Gastroesophageal sphincter (tissue), 3 donors: ENCODE measurements around the gene OR4E2.

Experiments used
- CTCF ChIP-seq, 4 experiments: fragments of 200-600 bp in 2 of 4; fragments of 450-650 bp in 2 of 4; sonication (generic) in 1 of 4; IDR thresholded peaks; one replicate each; pipeline ENCODE4 v1.5.1; 2017 to 2019; ENCODE audit warnings: antibody characterized with exemption in 4 of 4, mild to moderate bottlenecking in 2 of 4, moderate library complexity in 2 of 4
- EP300 ChIP-seq: sonication (generic); formaldehyde crosslinking; IDR thresholded peaks from one replicate; pipeline ENCODE4 v1.6.1; 2017; ENCODE audit warnings: antibody characterized with exemption, mild to moderate bottlenecking
- POLR2A ChIP-seq, 2 donors: fragments of 450-650 bp; IDR thresholded peaks; one replicate each; pipeline ENCODE4 v1.6.1; 2017; ENCODE audit warnings: antibody characterized with exemption in 2 of 2, mild to moderate bottlenecking in 2 of 2, moderate library complexity in 1 of 2

- TF ChIP-seq CTCF (IDR thresholded peaks at IDR 0.05) (no peak), POLR2A (IDR thresholded peaks at IDR 0.05) (no peak), EP300 (no peak)
Observed at GRCh38 chr14:21654215-21654614, 580 bp downstream of the OR4E2 start.
